HEK293 (cell line): ENCODE data around the gene GPR161.

Experiments used
- CTCF ChIA-PET: fragments of 350-600 bp; formaldehyde crosslinking; extraction: SDS; loops from one replicate; lab custom pipeline; 2021; ENCODE audit warnings: antibody characterized with exemption; lab: Yijun Ruan, JAX
- POLR2A ChIA-PET: fragments of 300-600 bp; formaldehyde crosslinking; extraction: SDS; loops from one replicate; lab custom pipeline; 2020; ENCODE audit warnings: antibody characterized with exemption, inconsistent platforms; lab: Yijun Ruan, JAX
- H3K27ac ChIP-seq: fragments of 200-500 bp; sonication (Bioruptor generic); 2 replicates; pipeline ENCODE4 v1.5.1; 2014; ENCODE audit warnings: low read depth, low read length, control low read depth, inconsistent platforms; ENCODE audit errors: extremely low read depth
- H3K36me3 ChIP-seq, 2 experiments: fragments of 200-500 bp in 1 of 2; sonication (Bioruptor generic) in 1 of 2; 1 replicate in 1 of 2; 2 replicates in 1 of 2; pipeline ENCODE4 v1.5.1; 2014 to 2017; ENCODE audit warnings: inconsistent platforms in 2 of 2, low read length in 2 of 2; ENCODE audit not compliant: control insufficient read depth in 2 of 2, insufficient read depth in 1 of 2
- H3K4me1 ChIP-seq: fragments of 200-500 bp; sonication (Bioruptor generic); 2 replicates; pipeline ENCODE4 v1.5.1; 2014; ENCODE audit warnings: mild to moderate bottlenecking, low read length, inconsistent platforms; ENCODE audit not compliant: control insufficient read depth, insufficient read depth
- H3K4me3 ChIP-seq: 2 replicates; pipeline ENCODE4 v1.5.1; 2011; ENCODE audit warnings: low read depth, mild to moderate bottlenecking, control low read depth, low read length, moderate library complexity
- H3K9me3 ChIP-seq: fragments of 200-500 bp; sonication (Bioruptor generic); 2 replicates; pipeline ENCODE4 v1.5.1; 2014; ENCODE audit warnings: low read depth, low read length, inconsistent platforms; ENCODE audit not compliant: control insufficient read depth, insufficient read depth
- GLI2 ChIP-seq: fragments of 450-650 bp; formaldehyde crosslinking; IDR thresholded peaks from 2 replicates; pipeline ENCODE4; 2017; ENCODE audit warnings: missing biosample characterization, missing genetic modification characterization, low read depth, borderline replicate concordance
- GLIS2 ChIP-seq: fragments of 450-650 bp; formaldehyde crosslinking; IDR thresholded peaks from 2 replicates; pipeline ENCODE4 v1.5.1; 2016; ENCODE audit warnings: missing biosample characterization, missing genetic modification characterization
- IKZF3 ChIP-seq: fragments of 450-650 bp; IDR thresholded peaks from 2 replicates; pipeline ENCODE4 v1.5.0; 2018; ENCODE audit warnings: missing biosample characterization, mild to moderate bottlenecking, missing genetic modification characterization, moderate library complexity
- MYNN ChIP-seq: fragments of 450-650 bp; formaldehyde crosslinking; IDR thresholded peaks from 2 replicates; pipeline ENCODE4 v1.5.1; 2016; ENCODE audit warnings: missing biosample characterization, missing genetic modification characterization, borderline replicate concordance
- MZF1 ChIP-seq: fragments of 450-650 bp; formaldehyde crosslinking; IDR thresholded peaks from 2 replicates; pipeline ENCODE4 v1.5.1; 2017; ENCODE audit warnings: missing biosample characterization, missing genetic modification characterization, borderline replicate concordance
- PATZ1 ChIP-seq: fragments of 450-650 bp; formaldehyde crosslinking; IDR thresholded peaks from 2 replicates; pipeline ENCODE4 v1.5.1; 2016; ENCODE audit warnings: missing biosample characterization, missing genetic modification characterization
- PRDM10 ChIP-seq: fragments of 450-650 bp; formaldehyde crosslinking; IDR thresholded peaks from 2 replicates; pipeline ENCODE4 v1.5.1; 2016; ENCODE audit warnings: missing biosample characterization, missing genetic modification characterization
- SP7 ChIP-seq: fragments of 450-650 bp; formaldehyde crosslinking; IDR thresholded peaks from 2 replicates; pipeline ENCODE4 v1.5.1; 2016; ENCODE audit warnings: missing biosample characterization, missing genetic modification characterization
- TCF7L2 ChIP-seq: IDR thresholded peaks from 2 replicates; pipeline ENCODE4 v1.6.1; 2011; ENCODE audit warnings: low read depth, mild to moderate bottlenecking, inconsistent platforms, low read length, moderate library complexity, borderline replicate concordance
- ZFHX2 ChIP-seq: fragments of 450-650 bp; formaldehyde crosslinking; conservative IDR thresholded peaks from 2 replicates; pipeline ENCODE4 v1.5.1; 2016; ENCODE audit warnings: missing biosample characterization, missing genetic modification characterization
- ZNF112 ChIP-seq: fragments of 450-650 bp; formaldehyde crosslinking; IDR thresholded peaks from 2 replicates; pipeline ENCODE4 v1.5.0; 2017; ENCODE audit warnings: missing biosample characterization, missing genetic modification characterization
- ZNF404 ChIP-seq: fragments of 450-650 bp; formaldehyde crosslinking; IDR thresholded peaks from 2 replicates; pipeline ENCODE4 v1.5.1; 2017; ENCODE audit warnings: missing biosample characterization, missing genetic modification characterization
- ZNF561 ChIP-seq: fragments of 450-650 bp; IDR thresholded peaks from 2 replicates; pipeline ENCODE4 v1.5.1; 2018; ENCODE audit warnings: missing biosample characterization, missing genetic modification characterization, borderline replicate concordance
- ZNF580 ChIP-seq: fragments of 450-650 bp; formaldehyde crosslinking; IDR thresholded peaks from 2 replicates; pipeline ENCODE4 v1.5.1; 2016; ENCODE audit warnings: missing biosample characterization, missing genetic modification characterization
- ZNF623 ChIP-seq: fragments of 450-650 bp; formaldehyde crosslinking; IDR thresholded peaks from 2 replicates; pipeline ENCODE4 v1.5.1; 2016; ENCODE audit warnings: missing biosample characterization, missing genetic modification characterization
- TF ChIP-seq, protein P1 (sequence below): fragments of 450-650 bp; formaldehyde crosslinking; IDR thresholded peaks from 2 replicates; pipeline ENCODE4 v1.5.1; 2016; ENCODE audit warnings: missing biosample characterization, missing genetic modification characterization
- TF ChIP-seq, protein P2 (sequence below): fragments of 450-650 bp; formaldehyde crosslinking; IDR thresholded peaks from 2 replicates; pipeline ENCODE4 v1.5.1; 2017; ENCODE audit warnings: missing biosample characterization, missing genetic modification characterization

Gene GPR161

DNA sequence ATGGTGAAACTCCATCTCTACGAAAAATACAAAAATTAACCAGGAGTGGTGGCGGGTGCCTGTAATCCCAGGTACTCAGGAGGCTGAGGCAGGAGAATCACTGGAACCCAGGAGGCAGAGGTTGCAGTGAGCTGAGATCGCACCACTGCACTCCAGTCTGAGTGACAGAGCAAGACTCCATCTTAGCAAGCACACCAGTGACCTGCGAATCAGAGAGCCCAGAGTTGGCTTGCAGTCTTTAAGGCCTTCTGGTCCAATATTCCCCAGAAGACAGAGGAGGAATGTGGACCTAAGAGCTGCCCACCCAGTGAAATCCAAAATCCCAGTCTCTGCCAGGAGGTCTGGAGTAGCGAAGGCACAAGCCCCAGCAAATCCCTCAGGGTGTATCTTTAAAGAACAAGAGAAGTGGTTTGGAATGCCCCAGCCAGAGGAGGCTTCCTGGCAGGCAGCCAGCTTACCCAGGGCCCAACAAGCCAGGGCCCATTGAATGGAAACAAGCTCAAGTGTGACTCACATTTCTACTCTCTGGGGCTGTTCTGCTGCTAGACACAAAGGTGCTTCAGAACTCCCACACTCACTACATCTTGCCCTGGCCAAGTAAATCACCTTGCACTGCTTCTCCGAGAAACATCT, 23.9 kb downstream of the GPR161 start (continued):
- TF ChIP-seq, protein P1, sequence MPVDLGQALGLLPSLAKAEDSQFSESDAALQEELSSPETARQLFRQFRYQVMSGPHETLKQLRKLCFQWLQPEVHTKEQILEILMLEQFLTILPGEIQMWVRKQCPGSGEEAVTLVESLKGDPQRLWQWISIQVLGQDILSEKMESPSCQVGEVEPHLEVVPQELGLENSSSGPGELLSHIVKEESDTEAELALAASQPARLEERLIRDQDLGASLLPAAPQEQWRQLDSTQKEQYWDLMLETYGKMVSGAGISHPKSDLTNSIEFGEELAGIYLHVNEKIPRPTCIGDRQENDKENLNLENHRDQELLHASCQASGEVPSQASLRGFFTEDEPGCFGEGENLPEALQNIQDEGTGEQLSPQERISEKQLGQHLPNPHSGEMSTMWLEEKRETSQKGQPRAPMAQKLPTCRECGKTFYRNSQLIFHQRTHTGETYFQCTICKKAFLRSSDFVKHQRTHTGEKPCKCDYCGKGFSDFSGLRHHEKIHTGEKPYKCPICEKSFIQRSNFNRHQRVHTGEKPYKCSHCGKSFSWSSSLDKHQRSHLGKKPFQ (tag by site-specific recombination): 0 out of 2 replicates have a peak, but pooled peaks have one; percentile 17
- peak; percentile 41; the same call in 1 of the 2 replicates for TF ChIP-seq ZNF561
- peak; percentile 74 for TF ChIP-seq PRDM10 (tag by site-specific recombination)
- TF ChIP-seq MZF1: peak; percentile 85

DNA sequence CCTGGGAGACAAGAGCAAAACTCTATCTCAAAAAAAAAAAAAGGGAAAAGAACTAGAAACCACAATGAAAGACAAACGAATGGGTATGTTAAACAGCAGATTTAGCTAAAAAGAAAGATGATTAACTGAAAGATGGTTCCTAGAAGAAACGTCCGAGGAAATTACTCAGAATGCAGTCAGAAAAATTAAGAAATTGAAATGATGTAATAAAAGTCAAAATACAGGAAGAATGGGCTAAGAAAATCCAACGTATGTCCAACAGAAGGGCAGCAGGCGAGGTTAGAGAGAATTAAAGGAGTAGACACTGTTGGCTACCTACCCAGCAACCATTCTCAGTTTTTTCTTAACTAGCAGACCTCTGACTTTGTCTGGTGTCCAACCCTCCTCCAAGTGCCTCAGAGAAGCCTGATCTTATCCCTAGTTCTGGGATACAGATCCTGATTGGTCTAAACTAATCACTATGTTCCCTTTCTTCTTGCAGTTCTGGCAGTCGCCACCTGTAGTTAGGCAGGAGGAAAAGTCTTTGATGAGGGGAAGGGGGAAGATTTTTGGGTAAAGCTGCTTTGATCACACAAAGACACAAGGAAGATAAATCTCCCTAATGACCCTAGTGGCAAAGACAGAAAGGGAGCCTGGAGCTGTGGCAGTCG, 25.7 kb downstream of the GPR161 start:
- ChIA-PET CTCF (interaction anchor here (0.6 to 0.8 kb wide), 2 partner anchors 28 to 849 kb away, joined by 4 to 5 read pairs; no protein-coding TSS in a partner anchor), POLR2A (no interaction called here)
- TF ChIP-seq, protein P2, sequence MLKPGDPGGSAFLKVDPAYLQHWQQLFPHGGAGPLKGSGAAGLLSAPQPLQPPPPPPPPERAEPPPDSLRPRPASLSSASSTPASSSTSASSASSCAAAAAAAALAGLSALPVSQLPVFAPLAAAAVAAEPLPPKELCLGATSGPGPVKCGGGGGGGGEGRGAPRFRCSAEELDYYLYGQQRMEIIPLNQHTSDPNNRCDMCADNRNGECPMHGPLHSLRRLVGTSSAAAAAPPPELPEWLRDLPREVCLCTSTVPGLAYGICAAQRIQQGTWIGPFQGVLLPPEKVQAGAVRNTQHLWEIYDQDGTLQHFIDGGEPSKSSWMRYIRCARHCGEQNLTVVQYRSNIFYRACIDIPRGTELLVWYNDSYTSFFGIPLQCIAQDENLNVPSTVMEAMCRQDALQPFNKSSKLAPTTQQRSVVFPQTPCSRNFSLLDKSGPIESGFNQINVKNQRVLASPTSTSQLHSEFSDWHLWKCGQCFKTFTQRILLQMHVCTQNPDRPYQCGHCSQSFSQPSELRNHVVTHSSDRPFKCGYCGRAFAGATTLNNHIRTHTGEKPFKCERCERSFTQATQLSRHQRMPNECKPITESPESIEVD (tag by site-specific recombination): no peak
- TF ChIP-seq SP7 (tag by site-specific recombination) (peak; percentile 64; the same call in 1 of the 2 replicates), TCF7L2 (peak; percentile 28; the same call in 1 of the 2 replicates)
- H3K27ac ChIP-seq: no peak overlapping the region
- peaks cover 3% of the 10 kb centered on the region; the same call in 1 of the 2 replicates for H3K4me1 ChIP-seq
- no peaks in the 10 kb centered on the region for H3K9me3 ChIP-seq
- no peak overlapping the region for H3K4me3 ChIP-seq
- H3K36me3 ChIP-seq: no peaks in the 10 kb centered on the region

DNA sequence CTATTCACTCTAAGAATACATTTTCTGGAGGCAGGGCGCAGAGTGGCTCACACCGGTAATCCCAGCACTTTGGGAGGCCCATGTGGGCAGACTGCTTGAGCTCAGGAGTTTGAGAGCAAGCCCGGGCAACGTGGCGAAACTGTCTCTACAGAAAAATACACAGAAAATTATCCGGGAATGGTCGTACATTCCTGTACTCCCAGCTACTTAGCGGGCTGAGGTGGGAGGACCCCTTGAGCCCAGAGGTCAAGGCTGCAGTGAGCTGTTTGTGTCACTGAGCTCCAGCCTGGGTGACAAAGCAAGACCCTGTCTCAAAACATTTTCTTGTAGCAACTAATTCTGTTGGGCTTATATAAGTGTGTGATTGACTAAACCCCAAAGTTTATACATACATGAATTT, 30.5 kb downstream of the GPR161 start:
- H3K27ac ChIP-seq: no peak overlapping the region
- POLR2A ChIA-PET: no interaction called here
- no peaks in the 10 kb centered on the region for H3K9me3 ChIP-seq
- peaks cover 0 to 15% of the 10 kb centered on the region in 2 experiments; a peak in 1 of 3 replicates for H3K36me3 ChIP-seq
- H3K4me3 ChIP-seq: no peak overlapping the region
- CTCF ChIA-PET: interaction anchor here (1.4 kb wide), 1 partner anchor 22 kb away, joined by 5 read pairs; no protein-coding TSS in a partner anchor
- no peaks in the 10 kb centered on the region for H3K4me1 ChIP-seq
- TF ChIP-seq ZNF580 (no peak), ZNF404 (tag by site-specific recombination) (no peak), GLIS2 (tag by site-specific recombination) (no peak), PATZ1 (tag by site-specific recombination) (no peak), PRDM10 (tag by site-specific recombination) (no peak), ZNF112 (no peak), ZFHX2 (tag by site-specific recombination) (no peak), GLI2 (tag by site-specific recombination) (no peak), ZNF623 (tag by site-specific recombination) (no peak), IKZF3 (tag by site-specific recombination) (no peak), MYNN (tag by site-specific recombination) (no peak)
